Cardiac fibroblast (primary cell): ENCODE measurements around the gene TRIM23.
"Not testable (repeated sequence)": the region's sequence is repeated elsewhere in the genome, so short reads cannot be mapped to it uniquely, and the experiment has no call there.

Experiments
- DNase-seq, 2 donors: peaks; one replicate each; pipeline versions ENCODE4 v3.0.0 to v3.0.0-alpha.2; 2010; ENCODE audit warnings: low read depth in 2 of 2
- H3K4me3 ChIP-seq, 2 donors: replicated peaks in 1 of 2; 1 replicate in 1 of 2; 2 replicates in 1 of 2; pipeline ENCODE4 v1.5.1; 2011; ENCODE audit warnings: low read depth in 2 of 2, low read length in 2 of 2, mild to moderate bottlenecking in 2 of 2, moderate library complexity in 1 of 2
- CTCF ChIP-seq: IDR thresholded peaks from one replicate; pipeline ENCODE4 v1.5.1; 2011; ENCODE audit warnings: low read depth, mild to moderate bottlenecking, low read length, inconsistent platforms

The TRIM23 gene

GRCh38 chr5:65623482-65623881 lies 651 bp downstream of the TRIM23 start:
- H3K4me3 ChIP-seq, result peak overlapping the region; percentile 82 to 97
- TF ChIP-seq CTCF, result no peak
- DNase-seq, result no peak

GRCh38 chr5:65621961-65622360 lies 2.2 kb downstream of the TRIM23 start:
- DNase-seq, H3K4me3 ChIP-seq: not testable (repeated sequence)

- no peak for TF ChIP-seq CTCF
- peak; percentile 13 to 31 for DNase-seq
- H3K4me3 ChIP-seq, result no peak overlapping the region
Measured at GRCh38 chr5:65620021-65620420, 4.1 kb downstream of the TRIM23 start.

- TF ChIP-seq CTCF, result no peak
- no peak overlapping the region for H3K4me3 ChIP-seq
- DNase-seq, result no peak
Measured at GRCh38 chr5:65612298-65612907, 11.7 kb downstream of the TRIM23 start.

- peak in 1 of 2 donors; percentile 43 for DNase-seq
- H3K4me3 ChIP-seq, result no peak overlapping the region
- no peak for TF ChIP-seq CTCF
Measured at GRCh38 chr5:65611524-65611923, 12.6 kb downstream of the TRIM23 start.

- H3K4me3 ChIP-seq, DNase-seq: not testable (repeated sequence)
Measured at GRCh38 chr5:65601761-65602160, 22.4 kb downstream of the TRIM23 start.

- TF ChIP-seq CTCF, result peak; percentile 14
- DNase-seq, result peak in 1 of 2 donors; percentile 11
- no peak overlapping the region for H3K4me3 ChIP-seq
Measured at GRCh38 chr5:65588694-65589093, 35.4 kb downstream of the TRIM23 start.

GRCh38 chr5:65577141-65577540 lies 47.0 kb downstream of the TRIM23 start:
- no peak overlapping the region for H3K4me3 ChIP-seq
- no peak for DNase-seq
- TF ChIP-seq CTCF, result no peak
